Neural cell (in vitro differentiated cells): Measurements from ENCODE around the gene ABHD17A. TPM values are rescaled to one million over a fixed set of nuclear protein-coding genes. Genes with fewer than 3 reads are reported as not detected.
A peak's percentile ranks its signal among the peaks of the same experiment; 100 is the strongest.

Source experiments
- H2AFZ ChIP-seq: fragments of 200-600, 300-800 bp; sonication (generic), shearing (Covaris generic); 2 replicates; pipeline ENCODE4 v1.6.0; 2014; ENCODE audit warnings: low read depth, mild to moderate bottlenecking, antibody characterized with exemption, low read length, moderate library complexity
- H3F3A ChIP-seq: fragments of 200-600 bp; shearing (Covaris generic); 2 replicates; pipeline ENCODE4 v1.6.1; 2016; ENCODE audit warnings: mild to moderate bottlenecking, moderate library complexity, mixed read lengths, antibody characterized with exemption, low read length; ENCODE audit not compliant: insufficient read depth, poor library complexity, severe bottlenecking
- H3K27ac ChIP-seq: fragments of 200-600, 300-800 bp; sonication (generic), shearing (Covaris generic); 2 replicates; pipeline ENCODE4 v1.5.1; 2014; ENCODE audit warnings: mild to moderate bottlenecking, low read length, moderate library complexity
- H3K27me3 ChIP-seq: fragments of 300-800, 200-600 bp; sonication (generic), shearing (Covaris generic); 2 replicates; pipeline ENCODE4 v1.6.0; 2014; ENCODE audit warnings: mild to moderate bottlenecking, low read depth, low read length, moderate library complexity; ENCODE audit not compliant: insufficient read depth
- H3K36me3 ChIP-seq: fragments of 300-800, 200-600 bp; sonication (generic), shearing (Covaris generic); 2 replicates; pipeline ENCODE4 v1.5.1; 2014; ENCODE audit warnings: mild to moderate bottlenecking, antibody characterized with exemption, low read length, moderate library complexity; ENCODE audit not compliant: insufficient read depth
- H3K4me2 ChIP-seq: fragments of 300-800, 200-600 bp; sonication (generic), shearing (Covaris generic); 2 replicates; pipeline ENCODE4 v1.6.0; 2014; ENCODE audit warnings: mild to moderate bottlenecking, low read length
- H3K4me3 ChIP-seq: fragments of 300-800, 200-600 bp; sonication (generic), shearing (Covaris generic); 2 replicates; pipeline ENCODE4 v1.5.1; 2014; ENCODE audit warnings: mild to moderate bottlenecking, low read length, moderate library complexity
- H3K79me2 ChIP-seq: fragments of 200-600 bp; shearing (Covaris generic); replicated peaks from 2 replicates; pipeline ENCODE4 v1.6.0; 2014; ENCODE audit warnings: mild to moderate bottlenecking, low read length, moderate library complexity; ENCODE audit not compliant: insufficient read depth
- H3K9ac ChIP-seq: fragments of 300-800, 200-600 bp; sonication (generic), shearing (Covaris generic); 2 replicates; pipeline ENCODE4 v1.6.1; 2016; ENCODE audit warnings: mild to moderate bottlenecking, low read length, mixed read lengths
- H3K9me2 ChIP-seq: fragments of 200-600 bp; shearing (Covaris generic); 2 replicates; pipeline ENCODE4 v1.6.1; 2016; ENCODE audit warnings: mild to moderate bottlenecking, low read length, mixed read lengths; ENCODE audit not compliant: insufficient read depth
- H3K9me3 ChIP-seq: fragments of 200-600, 300-800 bp; sonication (generic), shearing (Covaris generic); 2 replicates; pipeline ENCODE4 v1.6.1; 2016; ENCODE audit warnings: mild to moderate bottlenecking, mixed run types, low read length, moderate library complexity, mixed read lengths
- H4K20me1 ChIP-seq: fragments of 200-600 bp; shearing (Covaris generic); 2 replicates; pipeline ENCODE4 v1.6.1; 2016; ENCODE audit warnings: mild to moderate bottlenecking, mixed run types; ENCODE audit not compliant: insufficient read depth
- CTCF ChIP-seq: fragments of 450-650 bp; IDR thresholded peaks from 2 replicates; pipeline ENCODE4 v1.5.1; 2014; ENCODE audit warnings: antibody characterized with exemption, mild to moderate bottlenecking, moderate library complexity; ENCODE audit not compliant: poor library complexity, severe bottlenecking
- EP300 ChIP-seq: fragments of 450-650 bp; conservative IDR thresholded peaks from 2 replicates; pipeline ENCODE4 v1.6.1; 2014; ENCODE audit warnings: antibody characterized with exemption, mild to moderate bottlenecking, moderate library complexity; ENCODE audit not compliant: poor library complexity, severe bottlenecking
- EZH2 ChIP-seq: fragments of 200-600, 300-800 bp; shearing (Covaris generic), sonication (generic); IDR thresholded peaks from 2 replicates; pipeline ENCODE4 v1.6.1; 2014; ENCODE audit warnings: antibody characterized with exemption, low read length, borderline replicate concordance, mild to moderate bottlenecking; ENCODE audit not compliant: insufficient read depth, poor library complexity, severe bottlenecking
- MXI1 ChIP-seq: fragments of 450-650 bp; conservative IDR thresholded peaks from 2 replicates; pipeline ENCODE4 v1.6.1; 2014; ENCODE audit warnings: antibody characterized with exemption, mild to moderate bottlenecking; ENCODE audit not compliant: poor library complexity, severe bottlenecking
- POLR2AphosphoS5 ChIP-seq: IDR thresholded peaks from 2 replicates; pipeline ENCODE4 v1.6.1; 2012
- RAD21 ChIP-seq: fragments of 450-650 bp; conservative IDR thresholded peaks from 2 replicates; pipeline ENCODE4 v1.6.1; 2014; ENCODE audit warnings: antibody characterized with exemption, mild to moderate bottlenecking, moderate library complexity
- REST ChIP-seq: IDR thresholded peaks from 2 replicates; pipeline ENCODE4 v1.6.1; 2012; ENCODE audit warnings: borderline replicate concordance
- SMC3 ChIP-seq: fragments of 450-650 bp; conservative IDR thresholded peaks from 2 replicates; pipeline ENCODE4 v1.6.1; 2014; ENCODE audit warnings: antibody characterized with exemption, mild to moderate bottlenecking, moderate library complexity; ENCODE audit not compliant: poor library complexity
- TAF1 ChIP-seq: IDR thresholded peaks from 2 replicates; pipeline ENCODE4 v1.6.1; 2012; ENCODE audit warnings: low read depth
- polyA plus RNA-seq: library from polyadenylated mRNA; depleted of rRNA; stranded (reverse); fragments of >200 nt; gene quantifications from 2 replicates; pipeline ENCODE4 v1.2.3, GENCODE V29; 2014

Gene ABHD17A
- polyA plus RNA-seq, 1 donor from 2014 or later: 116 TPM

GRCh38 chr19:1849886-1850398 is 35.4 kb downstream of the ABHD17A start:
- Histone ChIP-seq H3K79me2 (peaks cover 30% of the 10 kb centered on the region), H3K27me3 (no peaks in the 10 kb centered on the region), H3K9ac (no peak overlapping the region), H3K4me2 (no peak overlapping the region), H3K9me2 (no peaks in the 10 kb centered on the region), H3K4me3 (no peak overlapping the region), H2AFZ (no peak overlapping the region), H3K9me3 (no peaks in the 10 kb centered on the region), H4K20me1 (no peaks in the 10 kb centered on the region), H3F3A (no peaks in the 10 kb centered on the region), H3K27ac (no peak overlapping the region), H3K36me3 (no peaks in the 10 kb centered on the region)
- no peak for TF ChIP-seq MXI1

- Histone ChIP-seq H3F3A (no peaks in the 10 kb centered on the region), H3K79me2 (peaks cover 31% of the 10 kb centered on the region), H3K27me3 (no peaks in the 10 kb centered on the region), H3K9me2 (no peaks in the 10 kb centered on the region), H3K9ac (no peak overlapping the region), H3K9me3 (no peaks in the 10 kb centered on the region), H3K27ac (no peak overlapping the region), H2AFZ (no peak overlapping the region), H3K36me3 (no peaks in the 10 kb centered on the region), H3K4me3 (peak overlapping the region; percentile 96), H3K4me2 (no peak overlapping the region), H4K20me1 (no peaks in the 10 kb centered on the region)
- no peak for TF ChIP-seq RAD21
- no peak for TF ChIP-seq EP300
- TF ChIP-seq TAF1: no peak
- no peak for TF ChIP-seq POLR2AphosphoS5
Measured at GRCh38 chr19:1849132-1849474, 36.2 kb downstream of the ABHD17A start.

- H3K9me3 ChIP-seq: no peaks in the 10 kb centered on the region
- peak within 1 kb of the TSS; percentile 96 for H3K4me3 ChIP-seq
- H4K20me1 ChIP-seq: no peaks in the 10 kb centered on the region
- H3F3A ChIP-seq: no peaks in the 10 kb centered on the region
- H3K36me3 ChIP-seq: no peaks in the 10 kb centered on the region
- peaks cover 32% of the 10 kb centered on the region for H3K79me2 ChIP-seq
- TF ChIP-seq SMC3: peak; percentile 73
- peak; percentile 60 for TF ChIP-seq RAD21
- TF ChIP-seq REST: peak; percentile 88
- TF ChIP-seq EP300: peak; percentile 62
- TF ChIP-seq EZH2: no peak
- TF ChIP-seq TAF1: peak; percentile 88
- TF ChIP-seq MXI1: peak; percentile 65
- peak; percentile 64 for TF ChIP-seq POLR2AphosphoS5
- peak; percentile 97 for TF ChIP-seq CTCF
- H3K4me2 ChIP-seq: peak within 1 kb of the TSS; percentile 94
- H2AFZ ChIP-seq: no peak within 1 kb of the TSS
- no peaks in the 10 kb centered on the region for H3K27me3 ChIP-seq
- H3K9ac ChIP-seq: peak within 1 kb of the TSS; percentile 93
- no peaks in the 10 kb centered on the region for H3K9me2 ChIP-seq
- H3K27ac ChIP-seq: peak within 1 kb of the TSS; percentile 91
Measured at GRCh38 chr19:1848399-1849131, 36.7 kb downstream of the ABHD17A start, which contains the start of gene REXO1. Gene REXO1, minus strand, starts transcription at chr19:1848483. Its CDS starts 125 bp downstream, at chr19:1848358.
